ENCODE results near the gene BANK1.

- no peak for TF ChIP-seq CTCF (conservative IDR thresholded peaks at IDR 0.05; ENCODE audit: low read length)
- no peak for TF ChIP-seq EZH2phosphoT487 (IDR thresholded peaks at IDR 0.05; ENCODE audit: borderline replicate concordance, low read depth, low read length)
Observed at GRCh38 chr4:101950258-101950979, 159.9 kb downstream of the BANK1 start.
